PC-3 (cell line): Measurements from ENCODE around the gene TMEM259.
"Not testable (repeated sequence)": the region's sequence is repeated elsewhere in the genome, so short reads cannot be mapped to it uniquely, and the experiment has no call there.

Experiments used
- CTCF ChIP-seq: fragments of 300-600 bp; sonication (generic); conservative IDR thresholded peaks from 2 replicates; pipeline ENCODE4 v1.5.1; 2017; ENCODE audit warnings: antibody characterized with exemption, low read depth, mild to moderate bottlenecking, low read length
- EZH2 ChIP-seq: fragments of 300-600 bp; sonication (generic); IDR thresholded peaks from one replicate; pipeline ENCODE4 v1.6.1; 2017; ENCODE audit warnings: antibody characterized with exemption, mild to moderate bottlenecking, low read length; ENCODE audit not compliant: unreplicated experiment
- EZH2phosphoT487 ChIP-seq: fragments of 300-600 bp; sonication (generic); IDR thresholded peaks from 2 replicates; pipeline ENCODE4 v1.6.1; 2018; ENCODE audit warnings: mild to moderate bottlenecking, antibody characterized with exemption, low read length, borderline replicate concordance

- TF ChIP-seq CTCF, EZH2phosphoT487, EZH2: not testable (repeated sequence)
These were observed 4.2 kb upstream of the TMEM259 start for GRCh38 chr19:1025080-1025479.
